Stimulated activated CD4-positive, alpha-beta T cell treated with anti-CD3 and anti-CD28 coated beads, Interleukin-4, amount 100 ng/mL, for 48 hours (primary cell): ENCODE results near the gene MAB21L3.
A peak's percentile ranks its signal among the peaks of the same experiment; 100 is the strongest.
"Not testable (repeated sequence)": the region's sequence is repeated elsewhere in the genome, so short reads cannot be mapped to it uniquely, and the experiment has no call there.

ENCODE experiments used
- DNase-seq, 2 donors: peaks; one replicate each; pipeline ENCODE4 v3.0.0-alpha.2; 2020; ENCODE audit warnings: low read depth in 2 of 2

Gene MAB21L3

DNA sequence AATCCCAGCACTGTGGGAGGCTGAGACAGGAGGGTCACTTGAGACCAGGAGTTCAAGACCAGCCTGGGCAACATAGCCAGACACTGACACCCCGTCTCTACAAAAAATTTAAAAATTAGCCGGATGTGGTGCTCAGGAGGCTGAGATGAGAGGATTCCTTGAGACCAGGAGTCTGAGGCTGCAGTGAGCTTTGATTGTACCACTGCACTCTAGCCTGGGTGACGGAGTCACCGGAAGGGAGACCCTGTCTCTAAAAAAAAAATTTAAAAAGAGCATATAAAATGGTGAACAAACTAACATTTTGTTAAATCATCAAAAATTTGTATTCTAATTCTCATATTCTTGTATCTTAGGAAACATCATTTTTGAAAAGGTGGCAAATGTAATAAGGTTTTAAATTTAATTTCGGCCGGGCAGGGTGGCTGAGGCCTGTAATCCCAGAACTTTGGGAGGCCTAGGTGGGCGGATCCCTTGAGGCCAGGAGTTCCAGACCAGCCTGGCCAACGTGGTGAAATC lies 27.1 kb downstream of the MAB21L3 start:
- no peak for DNase-seq

DNA sequence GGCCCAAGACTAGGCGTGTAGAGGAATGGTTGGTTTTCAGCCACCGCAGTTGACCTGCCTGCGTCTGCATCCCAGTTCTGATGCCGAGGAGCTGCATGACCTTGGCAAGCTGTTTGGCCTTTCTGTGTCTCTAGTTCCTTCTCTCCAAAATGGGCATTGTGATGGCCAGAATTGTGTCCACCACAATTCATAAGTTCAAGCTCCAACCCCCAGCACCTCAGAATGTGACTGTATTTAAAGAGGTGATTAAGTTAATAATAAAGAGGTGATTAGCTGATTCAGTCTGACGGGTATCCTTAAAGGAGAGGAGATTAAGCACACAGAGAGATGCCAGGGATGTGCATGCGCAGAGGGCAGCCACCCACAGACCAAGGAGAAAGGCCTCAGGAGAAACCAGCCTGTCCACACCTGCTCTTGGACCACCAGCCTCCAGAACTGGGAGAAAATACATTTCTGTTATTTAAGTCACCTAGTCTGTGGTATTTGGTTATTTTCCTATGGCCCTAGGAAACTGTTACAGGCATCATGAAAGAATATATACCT lies 28.5 kb downstream of the MAB21L3 start:
- no peak for DNase-seq

- DNase-seq: no peak
Measured at GRCh38 chr1:116144151-116144550, 33.0 kb downstream of the MAB21L3 start.

- DNase-seq: not testable (repeated sequence)
Measured at GRCh38 chr1:116146447-116147113, 35.4 kb downstream of the MAB21L3 start.

GRCh38 chr1:116147114-116147510 lies 35.9 kb downstream of the MAB21L3 start:
- DNase-seq: no peak

DNA sequence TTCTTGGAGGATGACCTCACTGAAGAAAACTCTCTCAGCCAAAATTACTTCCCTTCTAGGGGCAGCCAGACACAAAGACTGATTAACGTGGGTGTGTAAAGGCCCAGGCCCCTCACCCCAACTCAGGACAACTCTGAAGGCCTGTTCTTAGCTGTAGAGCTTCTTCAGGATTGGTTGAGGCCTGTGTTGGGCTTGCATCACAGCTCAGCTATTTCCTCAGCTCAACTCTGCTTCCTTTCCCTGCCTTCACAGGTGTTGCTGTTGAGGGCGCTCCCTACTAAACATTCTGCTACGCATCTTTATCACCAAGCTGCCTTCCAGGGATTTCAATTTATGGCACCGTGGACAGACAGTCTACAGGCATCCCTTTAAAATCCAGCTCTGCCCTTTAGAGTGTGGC lies 36.8 kb downstream of the MAB21L3 start:
- no peak for DNase-seq

DNA sequence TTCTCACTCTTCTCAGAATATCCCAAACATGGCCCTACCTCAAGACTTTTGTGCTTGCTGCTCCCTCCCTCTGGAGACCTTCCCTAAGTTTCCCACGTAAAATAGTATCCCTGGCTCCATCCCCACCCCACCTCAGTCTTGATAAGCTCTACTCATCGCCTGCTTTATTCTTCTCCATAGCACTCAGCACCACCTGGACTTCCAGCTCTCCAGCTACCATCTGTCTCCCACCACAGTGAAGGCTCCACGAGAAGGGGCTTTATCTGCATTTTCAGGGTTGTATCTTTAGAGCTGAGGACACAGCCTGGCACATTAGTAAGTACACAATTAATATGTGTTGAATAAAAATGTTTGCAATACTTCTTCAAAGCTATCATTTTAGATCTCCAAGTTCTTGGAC lies 37.8 kb downstream of the MAB21L3 start:
- no peak for DNase-seq

GRCh38 chr1:116150368-116150767 lies 39.2 kb downstream of the MAB21L3 start:
- no peak for DNase-seq

- DNase-seq: peak; percentile 67
Measured at GRCh38 chr1:116151739-116152576, 40.8 kb downstream of the MAB21L3 start.

- no peak for DNase-seq
Measured at GRCh38 chr1:116152577-116152943, 41.4 kb downstream of the MAB21L3 start.

DNA sequence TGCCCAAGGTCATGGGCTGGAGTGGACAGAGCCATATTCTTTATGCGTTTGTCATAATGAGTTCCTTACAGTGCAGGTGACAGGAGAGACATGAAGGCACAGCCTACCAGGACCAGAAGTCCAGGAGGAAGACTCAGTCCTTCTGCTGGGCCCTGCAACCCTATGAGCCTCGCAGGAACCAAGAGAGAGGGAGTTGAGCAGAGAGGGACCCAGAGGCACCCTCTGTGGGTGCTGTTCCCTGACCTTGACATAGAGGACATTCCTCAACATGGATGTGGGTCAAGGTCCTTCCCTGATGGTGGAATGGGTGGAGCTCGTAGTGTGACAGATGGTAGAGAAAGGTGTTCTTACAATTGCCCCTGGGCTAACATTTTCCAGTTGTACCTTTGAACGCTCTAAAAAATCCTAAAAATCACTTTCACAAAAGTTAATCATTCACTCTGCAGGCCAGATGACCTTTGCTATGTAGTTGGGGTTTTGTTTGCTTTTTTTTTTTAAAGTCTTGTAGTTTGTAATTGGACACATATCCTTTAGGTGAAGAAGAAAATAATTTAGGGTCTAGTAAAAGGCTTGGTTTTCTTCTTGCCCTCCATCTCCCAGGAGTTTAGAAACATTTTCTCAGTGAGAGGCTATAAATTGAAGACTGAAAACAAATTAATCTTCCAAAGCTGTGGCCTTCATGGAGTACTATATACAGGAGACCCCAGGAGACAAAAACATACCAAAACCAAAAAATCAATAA lies 41.9 kb downstream of the MAB21L3 start:
- no peak for DNase-seq

DNA sequence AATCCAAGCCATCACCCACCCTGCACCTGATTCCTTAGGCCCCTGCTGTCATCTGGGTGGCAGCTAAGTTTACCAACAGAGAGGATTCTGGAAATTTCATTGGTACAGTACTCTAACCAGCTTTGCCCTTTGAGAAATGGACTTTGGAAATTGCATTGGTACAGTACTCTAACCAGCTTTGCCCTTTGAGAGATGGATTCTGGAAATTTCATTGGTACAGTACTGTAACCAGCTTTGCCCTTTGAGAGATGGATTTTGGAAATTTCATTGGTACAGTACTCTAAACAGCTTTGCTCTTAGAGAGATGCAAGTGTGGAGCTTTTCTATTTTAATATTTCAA lies 42.5 kb downstream of the MAB21L3 start:
- no peak for DNase-seq

DNA sequence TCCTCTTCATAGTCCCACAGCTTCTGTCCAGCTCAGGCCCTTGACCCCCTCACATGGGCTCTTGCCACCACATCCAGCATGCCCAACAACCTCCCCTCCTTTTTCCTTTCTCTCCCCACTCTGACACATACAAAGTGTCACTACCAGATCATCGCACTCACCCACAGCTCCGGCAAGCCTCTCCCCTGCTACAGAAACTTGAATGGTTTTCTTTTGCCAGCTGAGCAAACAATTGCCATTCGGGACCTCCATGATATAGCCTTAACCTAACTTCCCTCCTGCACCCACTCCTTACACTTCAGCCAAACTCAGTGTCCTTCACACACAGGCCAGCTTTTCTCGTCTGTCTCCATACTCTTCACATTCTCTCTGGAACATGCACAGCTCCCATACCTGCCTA lies 43.3 kb downstream of the MAB21L3 start:
- no peak for DNase-seq

GRCh38 chr1:116157096-116157495 lies 45.9 kb downstream of the MAB21L3 start:
- DNase-seq: no peak

DNA sequence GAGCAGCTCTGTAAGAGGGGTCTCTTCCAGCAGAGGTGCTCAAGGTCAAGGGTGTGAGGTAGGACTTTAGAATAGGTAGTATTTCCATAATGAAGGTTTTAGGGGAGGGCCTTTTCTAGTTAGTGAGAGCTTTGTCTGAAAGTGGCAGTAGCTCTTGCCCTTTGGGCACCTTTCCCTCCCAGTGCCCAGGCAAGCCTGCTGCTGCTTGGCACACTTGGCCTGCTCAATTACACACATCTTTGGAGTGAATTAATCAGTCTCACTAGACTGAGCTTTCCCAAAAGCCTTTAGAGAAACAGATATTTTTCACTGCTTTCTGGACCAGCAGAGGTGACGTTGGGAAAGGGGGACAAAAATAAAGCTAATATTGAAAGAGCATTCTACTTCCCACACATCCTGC lies 48.0 kb downstream of the MAB21L3 start:
- no peak for DNase-seq

GRCh38 chr1:116159611-116160010 lies 48.4 kb downstream of the MAB21L3 start:
- no peak for DNase-seq

- no peak for DNase-seq
Measured at GRCh38 chr1:116161390-116161789, 50.2 kb downstream of the MAB21L3 start.

DNA sequence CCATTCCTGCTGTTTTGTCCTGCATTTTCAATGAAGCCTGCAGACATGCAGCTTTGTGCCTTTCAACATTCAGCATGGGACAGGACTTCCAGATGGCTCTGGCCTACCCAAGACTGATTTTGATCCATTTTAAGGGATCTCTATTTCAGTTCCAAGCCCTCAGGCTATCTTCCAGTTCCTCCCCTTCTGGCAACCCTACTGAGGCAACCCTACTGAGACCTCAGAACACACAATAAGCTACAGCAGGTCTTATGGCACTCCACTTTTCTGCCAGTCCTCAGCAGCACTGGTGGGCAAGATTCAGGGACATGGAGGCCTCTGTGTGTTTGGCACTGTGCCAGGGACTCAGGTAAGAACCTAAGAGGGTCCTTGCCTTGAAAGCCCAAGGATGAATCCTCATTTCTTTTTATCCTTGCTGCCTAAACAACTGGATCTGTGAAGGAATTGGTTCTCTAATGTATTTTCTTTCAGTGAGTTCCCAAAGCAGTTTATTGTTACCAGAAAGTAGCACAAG lies 50.7 kb downstream of the MAB21L3 start:
- DNase-seq: no peak

- DNase-seq: no peak
Measured at GRCh38 chr1:116163533-116163932, 52.3 kb downstream of the MAB21L3 start.

DNA sequence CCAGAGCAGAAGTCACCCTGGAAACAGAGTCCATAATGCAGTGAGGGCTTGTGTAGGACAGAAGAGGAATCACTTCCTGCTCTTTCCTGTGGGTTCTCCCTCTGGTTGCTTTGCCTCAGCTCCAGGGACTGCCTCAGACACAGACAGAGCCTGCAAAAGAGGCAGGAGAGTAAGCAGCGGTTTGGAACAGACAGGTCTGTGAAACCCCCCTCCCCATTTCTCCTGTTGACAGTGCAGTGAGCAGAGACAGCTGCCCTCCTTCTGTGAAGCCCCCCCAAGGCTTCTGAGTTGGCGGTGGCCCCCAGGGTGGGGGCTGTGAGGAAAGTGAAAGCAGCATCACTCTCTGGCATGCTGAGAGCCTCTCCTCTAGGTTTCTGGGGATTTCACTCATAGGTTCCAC lies 53.0 kb downstream of the MAB21L3 start:
- no peak for DNase-seq

GRCh38 chr1:116164604-116165368 lies 53.6 kb downstream of the MAB21L3 start:
- DNase-seq: no peak
